Lung (tissue), 12 donors: ENCODE measurements around the gene TPCN2. TPM values are rescaled to one million over a fixed set of nuclear protein-coding genes. Genes with fewer than 3 reads are reported as not detected.

ENCODE experiments used
- ATAC-seq: fragments of 200-7000 bp; cut with Tn5 transposase; one replicate; pipeline ENCODE4 v1.9.1; 2020; ENCODE audit warnings: moderate number of reproducible peaks; ENCODE audit not compliant: insufficient read depth, low FRiP score
- DNase-seq, 3 donors: peaks; one replicate each; pipeline ENCODE4 v3.0.0-alpha.2; 2013 to 2017
- H3K27ac ChIP-seq, 2 donors: one replicate each; pipeline ENCODE4 v1.5.1; 2013; ENCODE audit warnings: mild to moderate bottlenecking in 2 of 2, moderate library complexity in 2 of 2, control low read depth in 1 of 2, inconsistent platforms in 1 of 2, low read depth in 1 of 2, low read length in 1 of 2
- H3K27me3 ChIP-seq, 3 donors: one replicate each; pipeline ENCODE4 v1.5.1; 2013; ENCODE audit warnings: low read length in 2 of 3; ENCODE audit not compliant: control insufficient read depth in 3 of 3, insufficient read depth in 3 of 3
- H3K36me3 ChIP-seq, 4 donors: one replicate each; pipeline ENCODE4 v1.5.1; 2013; ENCODE audit warnings: low read length in 4 of 4, mild to moderate bottlenecking in 1 of 4, moderate library complexity in 1 of 4; ENCODE audit not compliant: control insufficient read depth in 4 of 4, insufficient read depth in 4 of 4
- H3K4me1 ChIP-seq, 5 donors: one replicate each; pipeline ENCODE4 v1.5.1; 2013; ENCODE audit warnings: low read length in 5 of 5, mild to moderate bottlenecking in 2 of 5, moderate library complexity in 1 of 5; ENCODE audit not compliant: control insufficient read depth in 5 of 5, insufficient read depth in 5 of 5
- H3K4me3 ChIP-seq: one replicate; pipeline ENCODE4 v1.5.1; 2013; ENCODE audit warnings: mild to moderate bottlenecking, control low read depth, moderate library complexity
- H3K9ac ChIP-seq, 2 donors: one replicate each; pipeline ENCODE4 v1.5.1; 2013; ENCODE audit warnings: low read length in 2 of 2, control low read depth in 1 of 2; ENCODE audit not compliant: insufficient read depth in 1 of 2
- H3K9me3 ChIP-seq, 4 donors: one replicate each; pipeline ENCODE4 v1.5.1; 2013; ENCODE audit warnings: low read length in 3 of 4, mild to moderate bottlenecking in 1 of 4, moderate library complexity in 1 of 4; ENCODE audit not compliant: control insufficient read depth in 4 of 4, insufficient read depth in 3 of 4
- CTCF ChIP-seq: IDR thresholded peaks from 2 replicates; pipeline ENCODE4 v1.5.1; 2012; ENCODE audit warnings: mild to moderate bottlenecking; ENCODE audit errors: control extremely low read depth, extremely low read depth
- WGBS, 2 donors: extraction: QIAGEN DNeasy Blood & Tissue Kit; methylation state at CpG; one replicate each; pipeline ENCODE4 v1.1.7; 2013; 5-methylcytosine and 5-hydroxymethylcytosine counted together
- polyA plus RNA-seq, 2 donors: library from polyadenylated mRNA; stranded (reverse); fragments of 200-250 nt; gene quantifications; one replicate each; pipeline ENCODE4 v1.2.1, GENCODE V29; 2013
- total RNA-seq, 2 donors: library from RNA; depleted of rRNA in 1 of 2; stranded (reverse); fragments of >200 nt in 1 of 2; gene quantifications; one replicate each; pipeline ENCODE4 v1.2.1, GENCODE V29; 2014 to 2021
- donor health status: control.
- donor health status: control.
- donor health status: Bipolar disorder and iron deficiency.
- donor health status: healthy.
- donor health status: DM: yes; HTN: yes; CAD: no.

TPCN2 gene
- total and polyA plus RNA-seq, 4 donors, result 10.0 to 25.0 (median 14.5) TPM

GRCh38 chr11:69060806-69061712, 12.3 kb downstream of the TPCN2 start:
- WGBS, 2 donors, result 90% methylated on average over 25 of the region's 25 CpGs

GRCh38 chr11:69061713-69062053, 13.0 kb downstream of the TPCN2 start:
- Histone ChIP-seq H3K9ac (no peak overlapping the region), H3K9me3 (no peaks in the 10 kb centered on the region), H3K27ac (no peak overlapping the region), H3K27me3 (no peaks in the 10 kb centered on the region), H3K36me3 (peaks cover 2 to 54% (median 9%) of the 10 kb centered on the region in 4 donors), H3K4me1 (peaks cover 0 to 4% (median 0%) of the 10 kb centered on the region in 5 donors), H3K4me3 (no peak overlapping the region)
- no peak for TF ChIP-seq CTCF
- 83 to 91% methylated on average over 4 of the region's 4 CpGs for WGBS, 2 donors
- ATAC-seq, result no peak
- DNase-seq, result no peak

More at GRCh38 chr11:69060806-69061712, 12.3 kb downstream of the TPCN2 start:
- Histone ChIP-seq H3K9me3 (no peaks in the 10 kb centered on the region), H3K27me3 (no peaks in the 10 kb centered on the region), H3K4me3 (no peak overlapping the region), H3K9ac (no peak overlapping the region), H3K27ac (no peak overlapping the region), H3K4me1 (peaks cover 0 to 4% (median 0%) of the 10 kb centered on the region in 5 donors), H3K36me3 (peaks cover 2 to 52% (median 9%) of the 10 kb centered on the region in 4 donors)
- TF ChIP-seq CTCF, result no peak
- ATAC-seq, result no peak
- no peak for DNase-seq

GRCh38 chr11:69062169-69062855, 13.6 kb downstream of the TPCN2 start:
- no peak overlapping the region for H3K27ac ChIP-seq
- H3K4me3 ChIP-seq, result no peak overlapping the region
- peaks cover 2 to 50% (median 9%) of the 10 kb centered on the region in 4 donors for H3K36me3 ChIP-seq
- no peak for TF ChIP-seq CTCF
- peaks cover 0 to 4% (median 0%) of the 10 kb centered on the region in 5 donors for H3K4me1 ChIP-seq
- H3K27me3 ChIP-seq, result no peaks in the 10 kb centered on the region
- 95% methylated on average over 15 of the region's 15 CpGs for WGBS, 2 donors
- no peak overlapping the region for H3K9ac ChIP-seq
- DNase-seq (no peak), ATAC-seq (no peak)
- H3K9me3 ChIP-seq, result no peaks in the 10 kb centered on the region
